GM23248 (cell line): ENCODE measurements around the gene NEGR1. TPM values are rescaled to one million over a fixed set of nuclear protein-coding genes. Genes with fewer than 3 reads are reported as not detected.
A peak's percentile ranks its signal among the peaks of the same experiment; 100 is the strongest.

ENCODE experiments used
- DNase-seq: peaks from one replicate; pipeline ENCODE4 v3.0.0-alpha.2; 2015
- H2AFZ ChIP-seq: fragments of 200-600 bp; sonication (generic); 2 replicates; pipeline ENCODE4 v1.6.1; 2016; ENCODE audit warnings: antibody characterized with exemption
- H3F3A ChIP-seq: fragments of 200-600 bp; sonication (generic); 2 replicates; pipeline ENCODE4 v1.6.1; 2016; ENCODE audit warnings: mild to moderate bottlenecking, antibody characterized with exemption, mixed run types; ENCODE audit not compliant: insufficient read depth
- H3K27ac ChIP-seq: fragments of 200-600 bp; sonication (generic); 2 replicates; pipeline ENCODE4 v1.5.1; 2016; ENCODE audit warnings: mild to moderate bottlenecking
- H3K27me3 ChIP-seq: fragments of 200-600 bp; sonication (generic); replicated peaks from 2 replicates; pipeline ENCODE4 v1.6.1; 2016; ENCODE audit warnings: mild to moderate bottlenecking; ENCODE audit not compliant: insufficient read depth
- H3K36me3 ChIP-seq: fragments of 200-600 bp; sonication (generic); 2 replicates; pipeline ENCODE4 v1.6.1; 2016; ENCODE audit warnings: low read depth, mild to moderate bottlenecking
- H3K4me1 ChIP-seq: fragments of 200-600 bp; sonication (generic); 2 replicates; pipeline ENCODE4 v1.6.1; 2016; ENCODE audit warnings: mild to moderate bottlenecking; ENCODE audit not compliant: insufficient read depth
- H3K4me2 ChIP-seq: fragments of 200-600 bp; sonication (generic); one replicate; pipeline ENCODE4 v1.6.1; 2016; ENCODE audit warnings: mild to moderate bottlenecking; ENCODE audit not compliant: unreplicated experiment
- H3K4me3 ChIP-seq: fragments of 200-600 bp; sonication (generic); 2 replicates; pipeline ENCODE4 v1.5.1; 2016; ENCODE audit warnings: mild to moderate bottlenecking
- H3K79me2 ChIP-seq: fragments of 200-600 bp; sonication (generic); 2 replicates; pipeline ENCODE4 v1.6.1; 2016; ENCODE audit warnings: mild to moderate bottlenecking; ENCODE audit not compliant: insufficient read depth
- H3K9ac ChIP-seq: fragments of 200-600 bp; sonication (generic); 2 replicates; pipeline ENCODE4 v1.6.1; 2016; ENCODE audit warnings: mild to moderate bottlenecking
- H3K9me2 ChIP-seq: fragments of 200-600 bp; sonication (generic); 2 replicates; pipeline ENCODE4 v1.6.1; 2016; ENCODE audit warnings: mixed run types, mild to moderate bottlenecking, moderate library complexity; ENCODE audit not compliant: insufficient read depth
- H3K9me3 ChIP-seq: fragments of 200-600 bp; sonication (generic); one replicate; pipeline ENCODE4 v1.6.1; 2017; ENCODE audit warnings: low read depth
- H4K20me1 ChIP-seq: fragments of 200-600 bp; sonication (generic); 2 replicates; pipeline ENCODE4 v1.6.0; 2016; ENCODE audit not compliant: insufficient read depth
- EZH2 ChIP-seq: fragments of 200-600 bp; sonication (generic); IDR thresholded peaks from 2 replicates; pipeline ENCODE4 v1.6.1; 2018; ENCODE audit warnings: antibody characterized with exemption, mild to moderate bottlenecking; ENCODE audit not compliant: insufficient read depth, poor library complexity, severe bottlenecking
- EZH2phosphoT487 ChIP-seq: fragments of 200-600 bp; sonication (generic); IDR thresholded peaks from 2 replicates; pipeline ENCODE4 v1.6.1; 2018; ENCODE audit warnings: antibody characterized with exemption, moderate library complexity, mild to moderate bottlenecking, low read depth; ENCODE audit not compliant: insufficient read depth
- WGBS, 2 experiments: methylation state at CpG; one replicate each; pipeline ENCODE4 v1.1.6; 2015 to 2017; ENCODE audit warnings: low lambda C conversion rate in 2 of 2, low coverage in 1 of 2; ENCODE audit errors: missing lambda C conversion rate in 2 of 2; 5-methylcytosine and 5-hydroxymethylcytosine counted together
- in situ Hi-C: fragments of 300-500 bp; cut with MboI; formaldehyde crosslinking; loops from 2 replicates; pipeline ENCODE4 v1.15.0; 2020
- polyA plus RNA-seq: library from polyadenylated mRNA; unstranded; fragments of >200 nt; fragmentation: Nextera tagmentation; extraction: Ambion mirVana; gene quantifications from 2 replicates; pipeline ENCODE4 v1.2.1, GENCODE V29; 2016
- total RNA-seq: library from RNA; depleted of rRNA; stranded (reverse); fragments of >200 nt; shearing (Covaris generic); gene quantifications from 2 replicates; pipeline ENCODE4 v1.2.3, GENCODE V29; 2014

NEGR1 gene
- total and polyA plus RNA-seq, 2 experiments from 2014 or later, result 14.3 to 15.7 TPM

GRCh38 chr1:71634159-71634558, 648.2 kb downstream of the NEGR1 start:
- Histone ChIP-seq H3K79me2 (no peaks in the 10 kb centered on the region), H3K9ac (no peak overlapping the region), H3K9me3 (no peaks in the 10 kb centered on the region), H3K27ac (no peak overlapping the region), H3K4me3 (no peak overlapping the region), H3K4me2 (no peak overlapping the region), H3K27me3 (no peaks in the 10 kb centered on the region), H3F3A (0 out of 2 replicates have a peak, but pooled peaks cover 7% of the 10 kb centered on the region), H3K9me2 (no peaks in the 10 kb centered on the region), H3K4me1 (0 out of 2 replicates have a peak, but pooled peaks cover 6% of the 10 kb centered on the region), H4K20me1 (no peaks in the 10 kb centered on the region), H3K36me3 (no peaks in the 10 kb centered on the region), H2AFZ (no peak overlapping the region)
- in situ Hi-C loops, result no loop called here
- TF ChIP-seq EZH2phosphoT487, result no peak
- no peak for TF ChIP-seq EZH2
- no peak for DNase-seq

- H3K36me3 ChIP-seq, result no peaks in the 10 kb centered on the region
- H3K9me3 ChIP-seq, result no peaks in the 10 kb centered on the region
- no peaks in the 10 kb centered on the region for H3K79me2 ChIP-seq
- H3K4me3 ChIP-seq, result no peak overlapping the region
- no peak overlapping the region for H3K9ac ChIP-seq
- H3K4me1 ChIP-seq, result no peaks in the 10 kb centered on the region
- no peaks in the 10 kb centered on the region for H4K20me1 ChIP-seq
- TF ChIP-seq EZH2 (no peak), EZH2phosphoT487 (no peak)
- no peaks in the 10 kb centered on the region for H3F3A ChIP-seq
- WGBS, 2 experiments, result 94 to 95% methylated on average over 1 of the region's 1 CpG
- no peaks in the 10 kb centered on the region for H3K27me3 ChIP-seq
- no peak overlapping the region for H3K4me2 ChIP-seq
- DNase-seq, result no peak
- H3K9me2 ChIP-seq, result no peaks in the 10 kb centered on the region
- in situ Hi-C loops, result no loop called here
- no peak overlapping the region for H2AFZ ChIP-seq
- H3K27ac ChIP-seq, result no peak overlapping the region
Measured at GRCh38 chr1:71630073-71630472, 652.3 kb downstream of the NEGR1 start.

- Histone ChIP-seq H3K9ac (no peak overlapping the region), H3K36me3 (no peaks in the 10 kb centered on the region), H3K79me2 (no peaks in the 10 kb centered on the region), H3K4me1 (peaks cover 12% of the 10 kb centered on the region), H3K27me3 (no peaks in the 10 kb centered on the region), H3K9me2 (no peaks in the 10 kb centered on the region), H3K4me2 (no peak overlapping the region), H3F3A (no peaks in the 10 kb centered on the region), H4K20me1 (no peaks in the 10 kb centered on the region), H3K4me3 (no peak overlapping the region), H3K27ac (no peak overlapping the region), H2AFZ (no peak overlapping the region), H3K9me3 (no peaks in the 10 kb centered on the region)
- no peak for DNase-seq
- in situ Hi-C loops, result no loop called here
- TF ChIP-seq EZH2, result no peak
- no peak for TF ChIP-seq EZH2phosphoT487
Measured at GRCh38 chr1:71625004-71625403, 657.3 kb downstream of the NEGR1 start.

- no peaks in the 10 kb centered on the region for H3K79me2 ChIP-seq
- H3K4me2 ChIP-seq, result no peak overlapping the region
- no peak overlapping the region for H3K27ac ChIP-seq
- no peaks in the 10 kb centered on the region for H3F3A ChIP-seq
- peaks cover 12% of the 10 kb centered on the region for H3K4me1 ChIP-seq
- no peak overlapping the region for H2AFZ ChIP-seq
- 96 to 100% methylated on average over 1 of the region's 1 CpG for WGBS, 2 experiments
- H3K27me3 ChIP-seq, result no peaks in the 10 kb centered on the region
- H3K9me2 ChIP-seq, result no peaks in the 10 kb centered on the region
- H3K9me3 ChIP-seq, result no peaks in the 10 kb centered on the region
- DNase-seq, result no peak
- no peak overlapping the region for H3K4me3 ChIP-seq
- no peaks in the 10 kb centered on the region for H3K36me3 ChIP-seq
- no peak overlapping the region for H3K9ac ChIP-seq
- TF ChIP-seq EZH2phosphoT487 (no peak), EZH2 (no peak)
- in situ Hi-C loops, result no loop called here
- H4K20me1 ChIP-seq, result no peaks in the 10 kb centered on the region
Measured at GRCh38 chr1:71623888-71624287, 658.5 kb downstream of the NEGR1 start.

- H3K9me3 ChIP-seq, result no peaks in the 10 kb centered on the region
- H3K27me3 ChIP-seq, result no peaks in the 10 kb centered on the region
- H3K36me3 ChIP-seq, result no peaks in the 10 kb centered on the region
- H3K4me1 ChIP-seq, result peaks cover 12% of the 10 kb centered on the region
- H3K9ac ChIP-seq, result no peak overlapping the region
- H3F3A ChIP-seq, result no peaks in the 10 kb centered on the region
- no peaks in the 10 kb centered on the region for H3K9me2 ChIP-seq
- no peaks in the 10 kb centered on the region for H4K20me1 ChIP-seq
- H3K79me2 ChIP-seq, result no peaks in the 10 kb centered on the region
- H3K4me3 ChIP-seq, result peak overlapping the region; percentile 40; the same call in 1 of the 2 replicates
- H3K27ac ChIP-seq, result 0 out of 2 replicates have a peak overlapping the region, but pooled peaks have one; percentile 6
- H2AFZ ChIP-seq, result no peak overlapping the region
- in situ Hi-C loops, result no loop called here
- WGBS, 2 experiments, result 0 to 3% methylated on average over 1 of the region's 1 CpG
- no peak for TF ChIP-seq EZH2
- no peak for TF ChIP-seq EZH2phosphoT487
- peak overlapping the region; percentile 33 for H3K4me2 ChIP-seq
- DNase-seq, result peak; percentile 76
Measured at GRCh38 chr1:71621785-71622184, 660.6 kb downstream of the NEGR1 start.
